ENCODE data around the gene ZNF470.

The ZNF470 gene

DNA sequence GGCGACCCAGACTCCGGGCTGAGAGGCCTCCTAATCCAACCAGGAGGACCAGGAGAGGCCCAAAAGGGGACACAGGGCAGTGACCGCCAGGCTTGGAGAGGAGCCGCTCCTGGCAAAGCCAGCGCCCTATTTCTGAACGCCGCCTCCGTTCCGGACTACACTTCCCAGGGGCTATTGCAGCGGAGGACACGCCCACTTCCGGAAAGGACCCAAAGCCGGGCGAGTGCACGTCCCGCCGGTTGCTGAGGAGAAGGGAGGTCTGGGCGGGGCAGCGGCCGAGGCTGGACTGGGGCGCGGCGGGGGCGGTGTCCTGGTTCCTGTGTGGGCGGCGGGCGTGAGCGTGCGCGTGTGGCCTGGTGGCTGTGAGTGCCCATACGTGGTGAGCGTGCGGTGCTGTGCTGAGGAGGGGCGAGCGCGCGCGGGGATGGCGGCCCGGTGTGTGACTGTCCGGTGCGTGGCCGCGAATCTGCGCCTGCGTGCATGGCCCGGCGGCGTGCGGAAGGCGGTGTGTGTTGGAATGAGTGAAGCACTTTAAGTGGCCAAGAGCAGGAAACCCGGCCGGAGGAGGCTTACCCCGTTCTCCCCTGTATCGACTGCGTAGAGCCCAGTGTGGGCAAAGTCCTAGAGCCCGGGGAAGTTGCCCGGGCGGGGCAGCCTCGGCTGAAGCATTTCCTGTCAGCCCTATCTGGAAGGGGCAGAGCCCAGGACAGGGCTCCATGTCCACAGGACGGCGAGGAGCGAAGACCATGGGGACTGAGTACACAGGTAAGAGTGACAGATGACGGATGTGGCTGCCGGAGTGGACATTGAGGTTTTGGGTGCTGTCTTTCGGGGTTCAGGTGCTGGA is at the start of gene ZNF470:
Gene ZNF470, plus strand, starts transcription at position 195 of the 847 bp plus-strand sequence. CDS start 2,844 bp downstream, outside the sequence.
- peak; percentile 76 to 77 for DNase-seq (ENCODE audit: low read depth in 2 of 2)

DNA sequence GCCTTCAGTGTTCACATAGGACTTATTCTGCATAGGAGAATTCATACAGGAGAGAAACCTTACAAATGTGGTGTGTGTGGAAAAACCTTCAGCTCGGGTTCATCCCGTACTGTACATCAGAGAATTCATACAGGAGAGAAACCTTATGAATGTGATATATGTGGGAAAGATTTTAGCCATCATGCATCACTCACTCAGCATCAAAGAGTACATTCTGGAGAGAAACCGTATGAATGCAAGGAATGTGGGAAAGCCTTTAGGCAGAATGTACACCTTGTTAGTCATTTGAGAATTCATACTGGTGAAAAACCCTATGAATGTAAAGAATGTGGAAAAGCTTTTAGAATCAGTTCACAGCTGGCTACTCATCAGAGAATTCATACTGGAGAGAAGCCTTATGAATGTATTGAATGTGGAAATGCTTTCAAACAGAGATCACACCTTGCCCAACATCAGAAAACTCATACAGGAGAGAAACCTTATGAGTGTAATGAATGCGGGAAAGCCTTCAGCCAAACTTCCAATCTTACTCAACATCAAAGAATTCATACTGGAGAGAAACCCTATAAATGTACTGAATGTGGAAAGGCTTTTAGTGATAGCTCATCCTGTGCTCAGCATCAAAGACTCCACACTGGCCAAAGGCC is 41.9 kb upstream of the ZNF470 start:
- DNase-seq (ENCODE audit: low read depth in 2 of 2): no peak

DNA sequence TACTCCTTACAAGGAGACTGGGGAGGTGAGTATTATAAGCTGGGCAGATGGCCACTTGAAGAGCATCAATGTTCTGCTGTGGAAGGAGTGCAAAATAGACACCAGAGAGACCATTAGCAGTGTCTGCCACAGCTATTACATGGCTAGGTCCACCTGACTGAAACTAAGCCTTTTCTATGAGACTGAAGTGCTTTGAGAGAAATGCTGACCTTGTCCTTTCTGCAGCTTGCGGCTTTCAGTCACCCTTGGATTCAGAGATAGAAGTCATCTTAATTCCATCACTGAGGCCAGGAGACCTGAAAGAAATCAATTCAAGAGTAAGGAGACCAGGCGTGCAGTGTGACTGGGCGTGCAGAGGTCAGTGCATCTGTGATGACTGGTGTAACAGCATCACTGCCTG is 29.8 kb upstream of the ZNF470 start:
- DNase-seq (ENCODE audit: low read depth in 2 of 2): no peak

- DNase-seq (ENCODE audit: low read depth in 2 of 2): peak; percentile 66 to 82
Measured at GRCh38 chr19:56538254-56538760, 29.0 kb upstream of the ZNF470 start.

DNA sequence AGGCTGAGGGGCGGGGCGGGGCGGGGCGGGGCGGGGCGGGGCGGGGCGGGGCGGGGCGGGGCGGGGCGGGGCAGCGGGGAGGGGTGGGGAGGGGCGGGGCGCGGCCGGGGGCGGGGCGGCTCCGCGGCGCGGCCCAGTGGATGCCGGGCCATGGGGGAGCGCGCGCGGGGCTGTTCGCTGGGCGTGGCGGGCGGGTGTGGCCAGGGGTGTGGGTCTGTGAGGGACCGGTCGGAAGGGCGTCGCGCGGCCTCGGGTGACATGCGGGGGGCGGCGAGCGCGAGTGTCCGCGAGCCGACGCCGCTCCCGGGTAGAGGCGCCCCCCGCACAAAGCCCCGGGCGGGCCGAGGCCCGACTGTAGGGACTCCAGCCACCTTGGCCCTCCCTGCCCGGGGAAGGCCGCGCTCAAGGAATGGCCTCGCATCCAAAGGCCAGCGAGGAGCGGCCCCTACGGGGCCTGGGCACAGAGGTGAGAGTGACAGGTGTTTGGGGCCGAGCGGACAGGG is 28.5 kb upstream of the ZNF470 start, which contains the start of gene ZFP28:
Gene ZFP28, plus strand, starts transcription at position 188 of the 503 bp plus-strand sequence. Its CDS starts 71 bp downstream, at position 259.
- DNase-seq (ENCODE audit: low read depth in 2 of 2): peak in 1 of 2 donors; percentile 45

DNA sequence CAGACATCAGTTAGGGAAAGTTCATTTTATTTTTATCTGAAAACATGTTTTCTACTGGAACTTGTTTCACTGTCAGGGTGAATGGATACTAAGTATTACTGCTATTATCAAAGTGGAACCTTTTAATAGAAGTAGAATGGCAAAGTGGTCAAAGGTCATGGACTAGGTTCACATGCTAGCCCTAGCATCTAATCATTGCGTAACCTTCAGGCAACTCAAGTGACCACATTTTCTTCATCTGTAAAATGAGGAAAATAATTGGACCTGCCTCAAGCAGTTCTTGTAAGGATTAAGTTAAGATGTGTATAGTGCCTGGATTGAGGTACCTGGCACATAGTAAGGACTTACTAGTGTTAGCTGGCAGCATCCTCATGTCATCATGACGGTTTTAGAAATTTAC is 23.5 kb upstream of the ZNF470 start:
- no peak for DNase-seq (ENCODE audit: low read depth in 2 of 2)

DNA sequence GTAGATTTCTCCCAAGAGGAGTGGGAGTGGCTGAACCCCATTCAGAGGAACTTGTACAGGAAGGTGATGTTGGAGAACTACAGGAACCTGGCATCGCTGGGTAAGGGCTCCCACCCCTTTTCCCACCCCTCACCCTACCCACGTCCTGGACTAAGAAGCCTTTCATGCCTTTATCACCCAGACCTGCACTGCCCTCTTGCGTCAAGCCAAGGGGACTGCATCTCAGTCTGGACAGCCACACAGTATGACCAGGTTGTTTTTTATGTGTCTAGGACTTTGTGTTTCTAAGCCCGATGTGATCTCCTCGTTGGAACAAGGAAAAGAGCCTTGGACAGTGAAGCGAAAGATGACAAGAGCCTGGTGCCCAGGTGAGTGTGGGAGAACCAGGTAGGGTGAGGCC is 19.7 kb upstream of the ZNF470 start:
- DNase-seq (ENCODE audit: low read depth in 2 of 2): no peak

- DNase-seq (ENCODE audit: low read depth in 2 of 2): no peak
Measured at GRCh38 chr19:56554272-56554869, 12.9 kb upstream of the ZNF470 start.

- DNase-seq (ENCODE audit: low read depth in 2 of 2): no peak
Measured at GRCh38 chr19:56562766-56563165, 4.5 kb upstream of the ZNF470 start.

DNA sequence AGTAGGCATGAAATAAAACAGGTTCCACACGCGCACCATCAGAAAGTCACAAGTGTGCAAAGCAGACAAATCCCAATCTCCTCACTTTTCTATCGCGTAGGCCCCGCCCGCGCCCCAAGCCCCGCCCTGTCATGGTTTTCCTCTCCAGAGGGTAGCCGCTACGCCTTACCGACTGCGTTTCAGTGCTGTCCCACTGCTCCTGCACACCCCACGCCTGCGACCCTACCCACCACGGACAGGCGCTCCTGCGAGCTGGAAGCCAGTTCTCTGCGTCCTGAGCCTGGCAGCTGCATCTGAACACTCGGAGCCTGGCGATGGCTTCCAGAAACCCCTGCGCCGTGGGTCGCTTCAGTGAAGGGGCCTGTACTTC is 379 bp upstream of the ZNF470 start:
- DNase-seq (ENCODE audit: low read depth in 2 of 2): no peak

DNA sequence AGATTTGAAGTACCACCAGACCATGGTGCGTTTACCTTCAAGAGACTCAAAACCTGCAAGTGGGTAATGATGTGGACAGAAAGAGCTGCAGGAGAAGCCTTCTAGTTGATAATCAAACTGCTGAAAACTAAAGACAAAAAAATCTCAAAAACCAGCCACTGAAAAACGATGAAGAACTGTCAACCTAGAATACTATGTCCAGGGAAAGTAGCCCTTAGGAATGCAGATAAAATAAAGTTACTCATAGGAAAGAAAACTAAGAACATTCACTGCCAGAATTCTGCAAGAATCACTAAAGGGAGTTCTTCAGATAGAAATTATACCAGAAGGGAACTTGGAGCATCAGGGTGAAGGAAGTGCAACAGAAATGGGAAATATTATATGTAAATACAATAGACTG is 5.3 kb downstream of the ZNF470 start:
- no peak for DNase-seq (ENCODE audit: low read depth in 2 of 2)

DNA sequence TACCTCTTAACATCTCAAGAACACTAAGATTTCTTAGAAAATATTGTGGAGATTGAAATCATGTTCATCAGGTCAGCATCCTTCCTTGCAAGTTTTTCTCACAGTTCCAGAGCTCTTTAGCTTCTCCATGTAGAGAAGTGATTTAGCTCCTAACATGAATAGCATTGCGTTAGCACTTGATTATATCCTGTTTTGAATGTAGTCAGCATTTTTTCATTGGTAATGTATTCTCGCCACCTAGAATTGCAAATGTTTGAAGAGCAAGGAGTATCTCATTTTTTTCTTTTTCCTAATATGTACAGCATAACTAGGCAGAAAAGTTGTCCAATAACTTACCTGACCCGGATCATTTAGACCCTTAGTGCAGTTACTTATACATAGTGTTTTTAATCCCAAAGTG is 6.6 kb downstream of the ZNF470 start:
- DNase-seq (ENCODE audit: low read depth in 2 of 2): no peak

DNA sequence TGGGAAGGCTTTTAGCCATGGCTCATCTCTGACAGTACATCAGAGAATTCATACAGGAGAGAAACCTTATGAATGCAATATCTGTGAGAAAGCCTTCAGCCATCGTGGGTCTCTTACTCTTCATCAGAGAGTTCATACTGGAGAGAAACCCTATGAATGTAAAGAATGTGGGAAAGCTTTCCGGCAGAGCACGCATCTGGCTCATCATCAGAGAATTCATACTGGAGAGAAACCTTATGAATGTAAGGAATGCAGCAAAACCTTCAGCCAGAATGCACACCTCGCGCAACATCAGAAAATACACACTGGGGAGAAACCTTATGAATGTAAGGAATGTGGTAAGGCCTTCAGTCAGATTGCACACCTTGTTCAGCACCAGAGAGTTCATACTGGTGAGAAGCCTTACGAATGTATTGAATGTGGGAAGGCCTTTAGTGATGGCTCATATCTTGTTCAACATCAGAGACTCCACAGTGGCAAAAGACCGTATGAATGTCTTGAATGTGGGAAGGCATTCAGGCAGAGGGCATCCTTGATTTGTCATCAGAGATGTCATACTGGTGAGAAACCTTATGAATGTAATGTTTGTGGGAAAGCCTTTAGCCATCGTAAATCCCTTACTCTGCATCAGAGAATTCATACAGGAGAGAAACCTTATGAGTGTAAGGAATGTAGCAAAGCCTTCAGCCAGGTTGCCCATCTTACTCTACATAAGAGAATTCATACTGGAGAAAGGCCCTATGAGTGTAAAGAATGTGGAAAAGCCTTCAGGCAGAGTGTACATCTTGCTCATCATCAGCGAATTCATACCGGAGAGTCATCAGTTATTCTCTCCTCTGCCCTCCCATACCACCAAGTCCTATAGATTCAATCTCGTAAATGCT is 10.7 kb downstream of the ZNF470 start:
- no peak for DNase-seq (ENCODE audit: low read depth in 2 of 2)

- no peak for DNase-seq (ENCODE audit: low read depth in 2 of 2)
Measured at GRCh38 chr19:56594446-56594782, 27.1 kb downstream of the ZNF470 start.

- DNase-seq (ENCODE audit: low read depth in 2 of 2): peak; percentile 70
Measured at GRCh38 chr19:56594783-56595547, 27.7 kb downstream of the ZNF470 start, which contains the start of gene ZNF71. ZNF71 (plus strand) TSS chr19:56595302; CDS start chr19:56601559, 6,257 bp downstream.

DNA sequence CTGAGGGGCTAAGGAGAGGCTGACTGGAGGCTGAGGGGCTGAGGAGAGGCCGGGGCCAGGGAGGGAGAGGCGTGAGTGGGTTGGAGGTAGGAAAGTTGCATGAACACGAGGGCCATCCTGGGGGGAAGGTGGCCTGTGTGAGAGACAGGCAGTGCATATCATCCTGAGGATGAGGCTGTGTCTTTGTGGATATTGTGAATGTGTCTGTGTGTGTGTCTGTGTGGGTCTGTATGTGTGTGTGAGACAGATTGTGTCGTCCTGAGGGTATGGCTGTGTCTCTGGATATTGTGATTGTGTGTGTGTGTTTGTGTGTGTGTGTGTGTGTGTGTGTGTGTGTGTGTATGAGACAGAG is 28.3 kb downstream of the ZNF470 start:
- no peak for DNase-seq (ENCODE audit: low read depth in 2 of 2)

GRCh38 chr19:56596676-56597075 is 29.4 kb downstream of the ZNF470 start:
- no peak for DNase-seq (ENCODE audit: low read depth in 2 of 2)

- DNase-seq (ENCODE audit: low read depth in 2 of 2): no peak
Measured at GRCh38 chr19:56597696-56598095, 30.4 kb downstream of the ZNF470 start.

- DNase-seq (ENCODE audit: low read depth in 2 of 2): no peak
Measured at GRCh38 chr19:56601375-56601774, 34.1 kb downstream of the ZNF470 start.

GRCh38 chr19:56603829-56604228 is 36.6 kb downstream of the ZNF470 start:
- no peak for DNase-seq (ENCODE audit: low read depth in 2 of 2)

Measured in stimulated activated CD8-positive, alpha-beta memory T cell treated with anti-CD3 and anti-CD28 coated beads, Interleukin-7, amount 100 ng/mL, for 1 hour (primary cell).